ENCODE data around the gene ARHGAP10.
"Not testable (repeated sequence)": the region's sequence is repeated elsewhere in the genome, so short reads cannot be mapped to it uniquely, and the experiment has no call there.

Gene ARHGAP10

DNA sequence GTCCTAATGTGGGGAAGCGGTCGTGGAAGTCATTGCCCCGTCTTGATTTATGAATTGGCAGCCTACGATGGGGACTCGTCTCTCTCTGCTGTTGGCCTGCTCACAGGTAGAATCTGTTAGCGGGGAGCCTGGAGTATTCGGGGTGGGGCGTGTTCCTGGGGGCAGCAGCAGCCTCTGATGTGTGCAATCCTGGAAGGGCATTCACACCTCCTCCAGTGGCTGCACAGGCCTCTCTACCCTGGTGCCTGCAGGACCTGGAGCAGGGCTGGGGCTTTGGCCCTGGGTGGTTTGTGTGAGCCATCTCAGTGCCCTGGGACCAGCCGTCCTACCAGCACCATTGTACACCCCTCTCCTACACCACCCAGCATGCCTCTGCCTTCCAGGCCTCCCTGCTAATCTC is 340.9 kb downstream of the ARHGAP10 start:
- DNase-seq = no peak

DNA sequence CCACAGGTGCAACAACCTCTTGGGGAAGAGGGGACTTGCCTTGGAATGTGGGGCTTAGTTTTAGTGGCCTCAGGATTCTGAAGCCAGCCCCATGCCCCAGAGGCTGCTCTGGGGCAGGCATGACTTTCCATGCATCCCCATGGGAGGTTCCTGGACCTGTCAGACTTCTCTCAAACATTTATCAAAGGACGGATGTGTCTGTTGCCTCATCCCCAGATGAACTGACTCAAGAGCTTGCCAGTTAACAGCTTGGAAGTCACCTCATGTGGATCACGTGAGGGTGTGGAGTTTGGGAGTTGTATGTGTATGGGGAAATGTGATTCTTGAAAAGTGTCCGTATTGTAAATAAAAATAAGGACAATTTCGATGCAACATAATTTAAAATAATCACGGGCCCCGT is 341.5 kb downstream of the ARHGAP10 start:
- DNase-seq = no peak

DNA sequence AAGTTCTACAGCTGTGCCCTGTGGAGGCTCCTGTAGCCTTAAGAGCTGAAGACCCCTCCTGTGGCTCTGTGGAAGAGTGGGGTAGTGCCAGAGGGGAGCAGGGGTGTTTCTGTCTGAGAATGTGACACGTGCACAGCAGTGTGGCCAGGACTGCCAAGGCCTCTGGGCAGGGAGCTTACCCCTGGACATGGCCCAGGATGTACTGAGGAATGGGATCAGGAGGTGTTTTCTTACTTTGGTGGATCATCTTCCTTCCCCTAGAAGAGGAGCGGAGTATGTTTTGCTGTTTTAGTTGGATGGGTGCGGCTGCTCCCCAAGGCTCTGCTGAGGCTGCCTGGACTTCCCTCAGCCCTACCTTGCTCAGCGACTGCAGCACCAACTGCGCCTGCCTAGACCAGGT is 342.6 kb downstream of the ARHGAP10 start:
- no peak for DNase-seq

DNA sequence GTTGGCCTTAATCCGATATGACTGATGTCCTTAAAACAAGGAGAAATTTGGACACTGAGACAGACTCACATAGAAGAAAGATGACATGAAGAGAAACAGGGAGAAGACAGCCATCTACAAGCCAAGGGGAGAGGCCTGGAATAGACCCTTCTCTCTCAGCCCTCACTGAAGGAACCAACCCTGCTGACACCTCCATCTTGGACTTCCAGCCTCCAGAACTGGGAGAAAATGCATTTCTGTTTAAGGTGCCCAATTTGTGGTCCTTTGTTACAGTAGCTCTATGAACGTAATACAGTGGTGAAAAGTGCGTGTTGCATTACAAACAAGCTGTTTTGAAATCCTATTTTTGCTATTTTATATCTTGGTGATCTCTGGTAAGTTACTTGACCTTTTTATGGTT is 343.6 kb downstream of the ARHGAP10 start:
- no peak for DNase-seq

DNA sequence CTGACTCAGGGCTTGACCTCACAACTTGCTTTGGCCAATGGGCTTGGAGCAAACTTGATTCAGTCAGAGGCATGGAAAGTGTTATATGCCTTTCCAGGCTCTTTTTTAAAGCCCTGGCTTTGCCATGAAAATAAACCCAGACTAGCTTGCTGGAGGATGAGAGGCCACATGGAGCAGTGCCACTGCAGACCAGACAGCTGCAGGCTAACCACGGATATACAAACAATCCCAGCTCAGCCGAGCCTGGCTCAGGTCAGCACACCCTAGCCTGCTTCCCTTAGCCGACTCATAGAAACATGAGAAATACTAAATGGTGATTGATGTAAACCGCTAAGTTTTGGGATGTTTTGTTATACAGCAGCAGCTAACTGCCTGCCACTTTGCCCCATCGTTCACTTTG is 345.1 kb downstream of the ARHGAP10 start:
- DNase-seq = no peak

DNA sequence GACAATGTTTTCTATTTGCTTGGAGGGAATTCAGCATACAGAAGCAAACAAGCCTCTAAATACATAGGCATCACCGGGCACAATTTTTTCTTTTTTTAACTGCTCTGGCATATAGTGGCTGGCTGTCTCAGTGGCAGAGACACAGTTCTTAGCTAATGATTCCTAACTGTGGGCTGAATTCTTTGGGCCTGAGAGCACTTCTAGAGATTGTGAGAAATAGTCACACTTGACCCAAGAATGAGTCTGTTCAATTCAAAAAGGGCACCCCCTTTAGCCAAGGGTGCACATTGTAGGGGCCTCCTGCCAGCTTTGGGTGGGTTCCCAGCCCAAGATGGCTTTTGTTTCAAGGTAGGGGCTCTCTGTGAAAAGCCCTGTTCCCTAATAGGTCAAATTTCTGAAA is 345.7 kb downstream of the ARHGAP10 start:
- no peak for DNase-seq

DNA sequence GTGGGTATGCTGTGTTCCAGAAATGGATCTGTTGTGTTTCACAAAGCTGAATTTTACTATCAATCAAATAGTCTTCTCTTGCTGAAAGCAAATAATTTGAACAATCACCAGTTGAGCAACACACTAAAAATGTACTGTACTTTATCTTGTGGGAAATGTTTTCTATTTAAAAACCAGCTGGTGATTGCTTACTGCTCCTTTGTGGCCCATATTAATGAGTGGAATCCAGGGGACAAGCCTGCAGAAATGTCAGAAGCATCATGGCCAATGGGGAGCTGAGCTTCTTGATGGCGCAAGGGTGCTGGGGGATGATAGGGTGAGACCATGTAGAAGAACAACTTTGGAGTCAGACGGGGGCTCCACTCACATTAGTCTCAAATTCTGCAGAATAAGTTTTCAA is 346.2 kb downstream of the ARHGAP10 start:
- DNase-seq = no peak

DNA sequence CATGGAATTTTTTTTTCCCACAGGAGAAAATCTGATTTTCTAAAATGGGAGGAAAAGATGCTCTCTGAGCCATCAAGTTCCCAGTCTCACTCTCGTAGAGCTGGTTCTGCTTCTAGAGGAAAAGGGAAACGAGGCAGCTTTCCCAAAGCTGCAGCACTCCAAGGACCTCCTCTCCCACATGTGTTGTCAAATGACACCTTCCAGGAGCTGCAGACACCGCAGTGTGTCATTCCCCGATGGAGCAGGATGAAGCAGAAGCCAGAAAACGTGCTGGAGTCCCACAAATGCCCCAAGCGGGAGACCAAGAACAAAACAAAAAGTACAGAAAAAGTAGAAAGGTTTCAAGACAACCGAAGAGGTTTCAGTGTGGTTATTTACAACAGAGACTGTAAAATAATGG is 348.1 kb downstream of the ARHGAP10 start:
- DNase-seq = no peak

DNA sequence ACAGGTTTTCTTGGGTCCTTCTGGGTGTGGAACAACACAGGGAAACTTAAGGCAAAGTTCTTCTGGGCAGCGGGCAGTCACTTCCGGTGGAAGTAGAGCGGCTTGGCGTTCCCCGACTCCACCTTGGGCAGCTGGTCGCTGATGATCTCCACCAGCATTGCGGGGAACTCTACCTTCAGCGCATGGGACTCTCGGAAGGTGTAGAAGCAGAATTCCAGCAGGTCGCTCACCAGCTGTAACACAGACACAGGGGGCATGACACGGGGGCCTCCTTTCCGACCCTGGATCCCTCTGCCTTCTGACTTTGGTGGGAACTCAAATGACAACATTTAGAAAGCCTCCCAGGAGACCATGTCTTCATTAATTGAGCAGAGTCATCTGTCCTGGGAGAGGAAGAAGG is 349.4 kb downstream of the ARHGAP10 start:
- DNase-seq = no peak

DNA sequence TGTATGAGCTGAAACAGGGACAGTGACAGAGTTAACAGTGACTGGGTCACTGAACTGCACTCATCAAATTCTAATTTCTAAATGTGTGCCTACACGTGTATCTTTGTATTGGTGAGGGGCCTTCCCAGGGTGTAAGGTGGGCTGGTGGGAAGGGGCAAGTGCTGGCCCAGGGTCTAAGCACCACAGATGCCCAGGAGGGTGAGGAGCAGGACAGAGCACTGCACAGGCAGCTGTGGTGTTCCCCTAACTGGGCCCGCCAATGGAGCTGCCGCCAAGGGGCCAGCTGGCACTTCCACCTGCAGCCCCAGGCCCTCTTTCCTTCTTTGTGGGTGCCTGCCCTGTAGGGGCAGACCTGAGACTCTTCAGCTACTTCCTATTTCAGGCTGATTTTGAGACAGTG is 349.9 kb downstream of the ARHGAP10 start:
- DNase-seq = no peak

DNA sequence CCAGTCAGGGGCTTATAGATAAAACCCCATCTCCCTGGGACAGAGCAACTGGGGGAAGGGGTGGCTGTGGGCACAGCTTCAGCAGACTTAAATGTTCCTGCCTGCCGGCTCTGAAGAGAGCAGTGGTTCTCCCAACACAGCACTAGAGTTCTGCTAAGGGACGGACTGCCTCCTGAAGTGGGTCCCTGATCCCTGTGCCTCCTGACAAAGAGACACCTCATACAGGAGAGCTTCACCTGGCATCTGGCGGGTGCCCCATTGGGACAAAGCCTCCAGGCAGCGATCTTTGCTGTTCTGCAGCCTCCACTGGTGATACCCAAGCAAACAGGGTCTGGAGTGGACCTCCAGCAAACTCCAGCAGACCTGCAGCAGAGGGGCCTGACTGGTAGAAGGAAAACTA is 351.2 kb downstream of the ARHGAP10 start:
- not testable (repeated sequence) for DNase-seq

DNA sequence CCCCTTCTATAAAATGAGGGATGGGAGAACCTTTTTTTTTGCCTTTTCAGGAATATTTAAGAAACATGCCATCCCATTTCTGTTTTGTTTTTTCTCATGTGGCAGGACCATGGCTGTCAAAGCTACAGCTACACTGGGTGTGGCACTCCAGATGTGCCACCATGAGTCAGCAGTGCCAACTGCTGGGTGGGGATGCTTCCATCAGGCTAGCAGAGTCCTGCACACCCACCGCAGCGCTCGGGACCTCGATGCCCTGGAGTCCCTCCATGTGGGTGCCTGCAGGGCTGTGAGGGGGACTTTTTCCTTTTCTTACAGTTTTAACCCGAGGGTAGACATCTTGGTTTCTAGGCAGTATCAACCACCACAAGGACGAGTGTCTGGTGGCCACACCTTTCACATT is 357.7 kb downstream of the ARHGAP10 start:
- no peak for DNase-seq

DNA sequence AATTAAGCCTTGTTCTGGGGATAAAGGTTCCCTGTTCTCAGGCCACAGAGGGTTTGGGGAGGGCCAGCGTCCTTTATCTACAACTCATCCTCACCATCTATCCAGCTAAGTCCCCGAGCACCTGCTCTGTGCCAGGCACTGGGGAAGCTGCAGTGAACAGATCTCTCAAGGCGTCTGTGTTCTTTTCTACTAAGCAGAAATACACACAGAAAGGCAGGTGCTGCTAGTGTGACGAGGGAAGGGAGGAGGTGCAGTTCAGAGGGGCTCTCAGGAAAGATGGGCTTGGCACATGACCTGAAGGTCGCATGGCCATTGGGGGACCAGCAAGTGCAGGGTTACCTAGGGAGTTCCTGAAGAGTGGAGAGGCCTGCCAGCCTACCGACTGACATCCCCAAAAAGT is 358.1 kb downstream of the ARHGAP10 start:
- no peak for DNase-seq

DNA sequence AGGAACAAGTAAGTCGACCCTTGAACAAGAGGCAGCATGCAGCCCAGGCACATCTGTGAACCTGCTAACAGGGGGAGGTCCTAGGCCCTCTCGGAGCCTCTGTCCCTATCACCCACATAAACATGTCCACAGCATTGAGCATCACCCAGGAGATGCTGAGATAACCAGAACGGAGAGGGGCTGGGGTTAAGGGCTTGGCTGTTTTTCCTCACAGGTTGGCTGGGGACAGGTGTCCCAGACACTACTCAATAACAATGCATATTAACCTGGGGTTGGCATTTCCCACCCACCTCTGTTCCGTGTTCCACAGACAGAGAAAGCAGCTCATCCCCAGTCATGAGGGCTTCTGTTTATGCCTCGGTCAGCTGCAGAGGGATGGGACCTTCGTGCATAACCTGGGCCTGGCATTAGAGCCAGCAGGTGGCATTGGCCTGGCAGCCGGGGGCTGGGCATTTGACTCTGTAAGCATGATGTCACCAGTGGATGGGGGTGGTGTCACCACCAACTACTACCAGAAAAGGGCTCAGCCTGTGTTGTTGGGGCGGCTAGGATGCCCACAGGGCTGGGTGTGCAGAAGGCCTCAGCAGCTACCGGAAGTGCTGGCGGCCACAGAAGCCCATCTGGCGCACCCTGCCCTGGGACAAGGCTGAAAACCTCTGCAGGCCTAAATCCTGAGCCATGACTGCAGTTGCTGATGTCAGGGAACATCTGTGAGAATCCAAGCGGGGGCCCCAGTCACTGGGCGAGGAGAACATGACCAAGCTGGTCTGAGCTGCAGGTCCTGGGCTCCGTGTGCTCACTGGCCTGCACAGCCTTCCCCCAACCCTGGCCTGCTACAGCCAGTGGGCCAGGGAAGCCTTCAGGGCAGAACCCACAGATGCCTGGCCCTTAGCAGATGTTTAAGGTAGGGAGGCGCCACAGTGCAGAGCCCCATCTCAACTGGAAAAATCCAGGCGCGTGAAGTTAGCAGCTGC is 358.9 kb downstream of the ARHGAP10 start:
- no peak for DNase-seq

DNA sequence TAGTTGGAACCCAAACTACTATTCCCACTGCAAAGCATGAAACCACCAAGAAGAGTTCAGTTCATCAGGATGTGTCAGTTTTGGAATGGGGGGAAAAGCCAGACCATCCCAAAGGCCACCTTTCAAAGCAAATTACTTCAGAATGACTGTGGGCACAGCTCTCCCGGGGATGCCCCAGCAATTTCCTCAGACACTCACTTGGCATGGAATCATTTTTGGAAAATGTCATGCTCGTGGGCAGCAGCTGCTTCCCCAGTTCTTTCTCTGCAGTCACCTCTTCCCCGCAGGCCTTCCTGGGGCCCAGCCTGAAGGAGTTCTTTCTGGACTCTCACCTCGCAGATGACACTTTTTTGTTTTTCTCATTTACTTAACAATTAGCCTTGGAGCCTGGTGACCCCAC is 360.0 kb downstream of the ARHGAP10 start:
- no peak for DNase-seq

DNA sequence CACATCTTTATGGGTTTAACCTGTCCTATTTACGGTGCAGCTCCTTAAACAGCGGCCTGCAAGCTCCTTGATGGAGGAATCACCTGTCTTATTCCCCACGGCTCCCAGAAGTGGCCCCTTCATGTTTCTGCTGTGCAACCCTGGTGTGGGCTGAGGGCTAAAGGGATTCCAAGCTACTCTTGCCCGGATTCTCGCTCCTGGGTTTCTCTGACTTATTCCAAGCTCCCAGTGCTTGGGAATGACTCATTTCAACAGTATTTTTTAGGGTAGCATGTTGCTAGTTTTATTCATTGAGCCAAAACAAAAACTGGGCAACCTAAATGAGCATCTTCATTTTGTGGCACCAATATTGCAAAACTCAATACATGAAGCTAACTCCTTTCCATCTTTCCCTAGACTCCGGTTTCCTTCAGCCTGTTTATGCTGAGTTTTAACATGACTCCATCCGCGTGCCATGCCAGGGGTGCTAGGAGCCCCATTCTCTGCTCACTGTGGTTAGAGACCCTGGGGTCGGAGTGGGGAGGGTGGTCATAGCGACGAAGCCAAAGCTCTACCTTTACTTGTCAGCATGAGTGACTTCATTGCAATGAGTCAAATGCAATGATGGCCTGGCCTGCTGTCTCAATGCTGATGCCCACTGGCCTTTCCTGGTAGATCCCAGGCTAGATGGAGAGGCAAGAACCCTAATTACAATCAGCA is 360.6 kb downstream of the ARHGAP10 start:
- DNase-seq = no peak

DNA sequence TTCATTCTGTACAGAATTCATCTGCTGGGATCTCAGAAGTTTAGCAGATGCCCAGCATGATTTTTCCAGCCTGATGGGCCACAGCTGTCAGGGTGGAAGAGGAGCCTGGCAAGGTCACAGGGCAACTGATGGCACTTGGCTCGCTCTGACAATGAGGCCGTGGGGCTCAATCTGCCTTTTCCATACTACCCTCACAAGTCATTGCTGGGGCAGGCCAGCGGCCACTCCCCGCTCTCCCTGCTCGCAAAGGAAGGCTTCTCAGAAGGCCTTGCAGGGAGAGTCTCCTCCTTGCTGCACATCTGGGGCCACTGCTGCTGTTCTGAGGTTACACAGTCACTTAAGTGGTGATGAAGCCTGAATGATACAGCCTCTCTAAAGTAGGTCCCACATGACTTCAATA is 361.2 kb downstream of the ARHGAP10 start:
- no peak for DNase-seq

DNA sequence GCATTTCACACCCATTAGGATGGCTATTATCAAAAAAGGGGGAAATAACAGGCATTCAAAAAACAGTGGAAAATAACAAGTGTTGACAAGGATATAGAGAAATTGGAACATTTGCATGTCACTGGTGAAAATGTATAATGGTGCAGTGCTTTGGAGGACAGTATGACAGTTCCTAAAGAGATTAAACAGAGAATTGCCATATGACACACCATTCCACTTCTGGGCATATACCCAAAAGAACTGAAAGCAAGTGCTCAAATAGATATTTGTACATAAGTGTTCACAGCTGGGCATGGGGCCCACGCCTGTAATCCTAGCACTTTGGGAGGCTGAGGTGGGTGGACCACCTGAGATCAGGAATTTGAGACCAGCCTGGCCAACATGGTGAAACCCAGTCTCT is 362.3 kb downstream of the ARHGAP10 start:
- no peak for DNase-seq

DNA sequence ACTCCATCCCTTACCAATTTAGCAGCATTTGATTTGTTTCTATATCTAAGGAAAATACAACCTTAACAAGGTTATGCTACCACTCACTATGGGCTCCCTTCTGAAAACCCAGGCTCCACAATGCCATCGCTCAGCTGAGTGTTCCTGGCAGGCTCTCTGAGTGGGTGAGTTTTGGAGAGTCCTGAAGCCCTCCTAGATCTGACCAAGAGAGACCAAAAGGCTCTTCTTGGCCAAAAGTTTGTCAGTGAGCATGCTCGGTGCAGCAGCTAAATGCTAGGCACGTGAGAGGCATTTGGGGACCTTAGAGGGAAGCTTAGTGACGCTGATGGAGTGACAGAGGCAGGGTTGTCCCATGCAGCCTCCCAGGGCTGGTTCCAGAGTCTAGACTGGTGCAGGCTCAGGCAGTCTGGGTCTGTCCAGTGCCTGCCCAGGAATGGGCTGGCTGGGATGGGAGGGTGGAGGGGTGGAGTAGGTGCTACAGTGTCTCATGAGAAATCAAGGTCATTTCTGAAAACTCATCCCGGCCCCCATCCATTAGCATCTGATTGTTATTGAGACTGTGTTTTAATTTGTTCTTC is 363.5 kb downstream of the ARHGAP10 start:
- no peak for DNase-seq

DNA sequence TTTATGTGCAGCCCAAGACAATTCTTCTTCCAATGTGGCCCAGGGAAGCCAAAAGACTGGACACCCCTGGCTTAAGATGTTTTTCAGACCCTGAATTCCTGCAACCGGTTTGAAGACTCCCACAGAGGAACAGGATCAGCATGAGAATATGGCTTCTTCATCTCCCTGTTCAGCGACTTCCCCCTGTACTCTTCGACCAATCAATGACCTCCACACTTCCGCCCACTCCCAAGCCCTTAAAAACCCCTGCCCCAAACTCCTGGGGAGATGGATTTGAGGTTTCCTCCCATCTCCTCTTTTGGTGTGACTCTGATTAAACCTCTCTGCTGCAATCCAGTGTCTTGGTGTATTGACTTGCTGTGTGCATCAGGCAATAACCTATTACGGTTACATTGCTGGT is 365.9 kb downstream of the ARHGAP10 start:
- DNase-seq = no peak

DNA sequence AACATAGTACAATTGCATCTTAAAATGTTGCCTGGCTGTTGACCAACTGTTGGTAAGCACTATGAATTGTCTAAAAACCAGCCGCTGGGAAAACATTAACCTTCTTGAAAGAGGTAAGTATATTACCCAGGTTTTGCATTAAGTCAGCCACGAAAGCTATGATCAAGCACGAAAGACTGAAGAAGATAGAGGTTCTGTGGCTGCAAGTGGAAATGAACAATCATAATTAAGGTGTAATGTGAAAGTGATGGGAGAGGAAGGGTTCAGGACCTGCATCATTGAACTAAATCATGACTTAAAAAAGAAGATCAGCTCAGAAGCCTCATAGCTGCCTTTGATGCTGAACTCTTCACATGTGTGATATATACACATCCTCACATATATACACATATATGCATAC is 369.3 kb downstream of the ARHGAP10 start:
- DNase-seq = no peak

DNA sequence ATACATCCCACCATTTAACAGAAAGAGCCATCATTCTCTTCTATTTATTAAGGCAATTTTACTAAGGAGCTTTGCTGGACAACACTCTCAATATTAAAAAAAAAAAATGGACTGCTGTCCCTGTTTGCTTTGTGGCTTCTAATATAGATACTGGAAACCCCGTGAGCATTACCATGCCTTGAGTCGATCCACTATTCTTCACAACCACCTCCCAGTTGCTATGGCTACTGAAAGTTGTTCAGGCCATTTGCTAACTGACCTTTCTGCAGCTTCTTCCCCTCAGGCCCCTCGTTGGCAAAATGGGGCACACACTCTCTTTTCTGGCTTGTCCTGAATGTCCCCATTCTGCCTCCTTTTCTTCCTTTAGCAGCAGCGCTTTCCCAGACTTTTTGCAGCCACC is 369.9 kb downstream of the ARHGAP10 start:
- no peak for DNase-seq

DNA sequence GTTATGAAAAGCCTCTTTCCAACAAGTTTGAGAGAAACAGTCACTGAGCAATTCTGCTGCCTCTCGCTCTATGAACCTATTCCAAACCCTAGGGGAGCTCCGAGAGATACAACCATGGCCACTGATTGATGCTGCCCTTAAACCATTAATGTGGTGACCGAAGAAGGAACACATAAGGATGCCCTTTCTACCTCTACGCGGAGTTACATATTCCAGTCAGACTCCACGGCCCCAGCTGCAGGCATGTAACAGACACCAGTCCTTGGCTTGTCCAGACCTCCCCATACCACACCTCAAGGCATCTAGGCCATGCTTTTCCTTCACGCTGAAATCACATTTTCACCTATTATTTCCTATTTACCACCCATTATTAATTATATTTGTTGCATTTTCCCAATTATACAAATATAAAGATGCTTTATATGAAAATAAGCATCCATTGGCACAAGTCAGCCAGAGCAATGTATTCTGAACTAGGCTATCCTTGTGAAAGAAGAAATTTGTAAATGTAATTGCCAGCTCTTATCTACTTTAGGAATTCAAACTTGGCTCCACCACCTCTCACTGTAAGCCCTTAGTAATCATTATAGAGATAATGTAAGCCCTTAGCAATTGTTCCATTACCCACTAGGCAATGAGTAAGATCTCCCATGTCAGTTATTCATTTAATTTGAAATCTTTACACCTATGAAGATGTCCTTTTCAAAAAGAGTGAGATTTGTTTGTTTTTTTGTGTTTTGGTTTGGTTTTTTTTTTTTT is 371.9 kb downstream of the ARHGAP10 start:
- no peak for DNase-seq

All from effector CD8-positive, alpha-beta T cell (primary cell).